BLaER1 treated with 17β-estradiol and CSF1 and Interleukin-3, amounts not matched to agents 10 nM and 100 nM (cell line): ENCODE data around the gene RGS10.

Experiments used
- H3K27ac ChIP-seq, 11 experiments: shearing (Covaris generic); formaldehyde crosslinking; 2 replicates each; pipeline ENCODE4 v1.8.1; 2022
- H3K27me3 ChIP-seq, 11 experiments: shearing (Covaris generic); formaldehyde crosslinking; 2 replicates each; pipeline ENCODE4 v1.8.1; 2022
- H3K36me3 ChIP-seq, 11 experiments: shearing (Covaris generic); formaldehyde crosslinking; 2 replicates each; pipeline ENCODE4 v1.8.1; 2022
- H3K4me1 ChIP-seq, 10 experiments: shearing (Covaris generic); formaldehyde crosslinking; 2 replicates each; pipeline ENCODE4 v1.8.1; 2022
- H3K4me2 ChIP-seq, 11 experiments: shearing (Covaris generic); formaldehyde crosslinking; 2 replicates each; pipeline ENCODE4 v1.8.1; 2022
- H3K4me3 ChIP-seq, 10 experiments: shearing (Covaris generic); formaldehyde crosslinking; 2 replicates each; pipeline ENCODE4 v1.8.1; 2022
- H3K9ac ChIP-seq, 11 experiments: shearing (Covaris generic); formaldehyde crosslinking; 2 replicates each; pipeline ENCODE4 v1.8.1; 2022
- H3K9me3 ChIP-seq, 11 experiments: shearing (Covaris generic); formaldehyde crosslinking; replicated peaks in 1 of 11; 2 replicates each; pipeline ENCODE4 v1.8.1; 2022
- H4K20me1 ChIP-seq, 11 experiments: shearing (Covaris generic); formaldehyde crosslinking; 2 replicates each; pipeline ENCODE4 v1.8.1; 2022
- Cebpa-rat ChIP-seq, 11 experiments: shearing (Covaris generic); IDR thresholded peaks; 2 replicates each; pipeline ENCODE4 v1.8.1; 2022

The RGS10 gene

DNA sequence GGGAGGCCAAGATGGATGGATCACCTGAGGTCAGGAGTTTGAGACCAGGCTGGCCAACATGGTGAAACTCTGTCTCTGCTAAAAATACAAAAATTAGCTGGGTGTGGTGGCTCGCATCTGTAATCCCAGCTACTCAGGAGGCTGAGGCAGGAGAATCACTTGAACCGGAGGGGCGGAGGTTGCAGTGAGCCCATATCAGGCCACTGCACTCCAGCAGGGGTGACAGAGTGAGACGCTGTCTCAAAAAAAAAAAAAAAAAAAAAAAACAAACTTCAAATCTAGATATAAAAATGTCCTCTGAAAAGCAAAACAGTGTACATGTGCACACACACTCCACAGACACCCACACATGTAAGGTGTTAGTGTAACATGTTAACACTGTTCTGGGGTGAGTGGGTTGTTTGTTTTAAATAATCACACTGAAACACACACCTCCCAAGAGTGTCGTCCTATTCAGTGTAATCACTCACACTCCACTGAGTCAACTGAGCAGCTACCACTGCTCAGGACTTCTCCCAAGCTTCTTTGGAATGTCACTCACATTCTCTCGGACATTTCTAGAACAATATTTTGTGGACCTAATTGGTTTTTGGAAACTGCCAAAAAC is 12.8 kb upstream of the RGS10 start:
- H3K4me2 ChIP-seq = no peak overlapping the region
- peaks cover 0 to 13% (median 0%) of the 10 kb centered on the region in 10 experiments; a peak in 5 of 20 replicates for H3K4me1 ChIP-seq
- no peaks in the 10 kb centered on the region for H3K27me3 ChIP-seq
- H4K20me1 ChIP-seq = no peaks in the 10 kb centered on the region
- H3K9me3 ChIP-seq = peaks cover 0 to 9% (median 7%) of the 10 kb centered on the region in 11 experiments; a peak in 12 of 22 replicates
- no peaks in the 10 kb centered on the region for H3K36me3 ChIP-seq
- H3K9ac ChIP-seq = no peak overlapping the region
- H3K27ac ChIP-seq = no peak overlapping the region
- TF ChIP-seq Cebpa-rat (IDR thresholded peaks at IDR 0.05) = no peak
- H3K4me3 ChIP-seq = no peak overlapping the region

DNA sequence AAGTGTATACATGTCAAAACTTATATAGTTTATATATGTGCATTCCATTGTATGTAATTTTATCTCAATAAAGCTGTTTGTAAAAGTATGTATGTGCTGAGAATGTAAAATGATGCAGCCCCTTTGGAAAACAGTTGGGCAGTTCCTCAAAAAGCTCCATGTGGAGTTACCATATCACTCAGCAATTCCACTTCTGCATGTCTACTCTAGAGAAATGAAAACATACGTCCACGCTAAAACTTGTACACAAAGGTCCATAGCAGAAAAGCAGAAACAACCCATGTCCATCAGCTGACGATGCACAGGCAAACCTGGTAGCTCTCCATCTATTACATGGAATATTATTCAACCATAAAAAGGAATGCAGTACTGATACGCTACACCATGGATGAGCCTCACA is 8.3 kb upstream of the RGS10 start:
- no peak for TF ChIP-seq Cebpa-rat (IDR thresholded peaks at IDR 0.05)
- Histone ChIP-seq H3K27me3 (no peaks in the 10 kb centered on the region), H3K36me3 (no peaks in the 10 kb centered on the region), H3K27ac (no peak overlapping the region), H3K9ac (no peak overlapping the region), H3K9me3 (no peaks in the 10 kb centered on the region), H4K20me1 (no peaks in the 10 kb centered on the region), H3K4me3 (no peak overlapping the region), H3K4me1 (peaks cover 0 to 18% (median 5%) of the 10 kb centered on the region in 10 experiments; a peak in 10 of 20 replicates), H3K4me2 (peak overlapping the region in 2 of 11 experiments; percentile 50 to 52; a peak in 4 of 22 replicates)

- H3K36me3 ChIP-seq = no peaks in the 10 kb centered on the region
- H3K4me1 ChIP-seq = peaks cover 0 to 18% (median 7%) of the 10 kb centered on the region in 10 experiments; a peak in 12 of 20 replicates
- no peak for TF ChIP-seq Cebpa-rat (IDR thresholded peaks at IDR 0.05)
- H3K4me3 ChIP-seq = no peak overlapping the region
- H3K27ac ChIP-seq = no peak overlapping the region
- no peaks in the 10 kb centered on the region for H3K27me3 ChIP-seq
- H3K4me2 ChIP-seq = no peak overlapping the region
- no peak overlapping the region for H3K9ac ChIP-seq
- no peaks in the 10 kb centered on the region for H4K20me1 ChIP-seq
- H3K9me3 ChIP-seq = no peaks in the 10 kb centered on the region
Measured at GRCh38 chr10:119549247-119549999, 6.9 kb upstream of the RGS10 start.

GRCh38 chr10:119546009-119546408 is 3.5 kb upstream of the RGS10 start:
- Histone ChIP-seq H3K9me3 (no peaks in the 10 kb centered on the region), H3K4me2 (no peak overlapping the region), H4K20me1 (peaks cover 9 to 14% (median 10%) of the 10 kb centered on the region in 11 experiments; a peak in 19 of 22 replicates), H3K27me3 (peaks cover 0 to 13% (median 11%) of the 10 kb centered on the region in 11 experiments; a peak in 14 of 22 replicates), H3K9ac (no peak overlapping the region), H3K27ac (no peak overlapping the region), H3K36me3 (no peaks in the 10 kb centered on the region), H3K4me1 (peaks cover 25 to 41% (median 30%) of the 10 kb centered on the region in 10 experiments), H3K4me3 (no peak overlapping the region)
- TF ChIP-seq Cebpa-rat (IDR thresholded peaks at IDR 0.05) = no peak

GRCh38 chr10:119545310-119545709 is 2.8 kb upstream of the RGS10 start:
- H3K4me2 ChIP-seq = no peak overlapping the region
- no peak overlapping the region for H3K4me3 ChIP-seq
- peaks cover 0 to 19% (median 16%) of the 10 kb centered on the region in 11 experiments; a peak in 14 of 22 replicates for H3K27me3 ChIP-seq
- no peak overlapping the region for H3K9ac ChIP-seq
- no peaks in the 10 kb centered on the region for H3K9me3 ChIP-seq
- TF ChIP-seq Cebpa-rat (IDR thresholded peaks at IDR 0.05) = no peak
- H3K4me1 ChIP-seq = peaks cover 25 to 48% (median 37%) of the 10 kb centered on the region in 10 experiments
- no peak overlapping the region for H3K27ac ChIP-seq
- H3K36me3 ChIP-seq = no peaks in the 10 kb centered on the region
- peaks cover 16 to 21% (median 17%) of the 10 kb centered on the region in 11 experiments; a peak in 20 of 22 replicates for H4K20me1 ChIP-seq

DNA sequence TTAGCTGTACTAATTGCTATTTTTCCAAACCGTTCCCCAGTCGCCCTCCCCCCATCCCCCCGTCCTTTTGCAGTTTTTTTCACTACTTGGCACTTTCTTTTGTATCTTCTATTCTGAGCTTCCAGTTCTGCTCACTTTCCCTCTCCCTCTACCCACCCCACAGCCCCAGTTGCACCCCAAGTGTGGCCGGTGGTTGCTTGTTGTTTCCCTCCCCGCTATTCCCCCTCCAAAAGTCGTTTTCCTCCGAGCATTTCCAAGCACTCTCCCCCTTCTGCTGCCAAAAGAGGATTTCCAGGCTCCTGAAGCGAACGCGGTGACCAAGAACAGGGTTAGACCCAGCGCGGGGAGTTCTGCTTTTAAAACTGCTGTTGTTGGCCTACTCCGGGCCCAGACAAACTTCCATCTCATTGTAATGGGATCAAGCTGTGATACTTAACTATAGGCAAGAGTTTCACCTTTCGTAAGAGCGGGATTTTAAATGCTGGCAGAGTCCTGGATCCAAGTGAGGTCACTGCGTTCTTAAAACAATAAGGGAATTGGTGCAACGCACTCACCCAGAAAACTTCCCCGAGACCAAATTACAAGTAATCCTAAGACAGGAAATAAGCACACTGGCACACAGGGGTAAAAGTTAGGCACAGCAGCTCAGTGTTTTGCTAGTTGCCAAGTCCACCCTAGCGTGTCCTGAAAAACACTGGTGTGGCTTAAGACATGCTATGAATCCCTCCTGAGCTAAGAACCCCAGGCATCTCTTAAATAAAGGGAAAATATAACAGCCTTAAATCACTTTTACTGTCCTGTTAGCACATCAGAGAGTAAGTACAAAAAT is 1.5 kb upstream of the RGS10 start:
- H3K4me3 ChIP-seq = peak overlapping the region in 7 of 10 experiments; percentile 75 to 89 (median 85); a peak in 9 of 20 replicates
- H3K9ac ChIP-seq = peak overlapping the region in 5 of 11 experiments; percentile 25 to 87 (median 83); a peak in 6 of 22 replicates
- peaks cover 38 to 61% (median 49%) of the 10 kb centered on the region in 10 experiments for H3K4me1 ChIP-seq
- peaks cover 20 to 34% (median 30%) of the 10 kb centered on the region in 11 experiments; a peak in 20 of 22 replicates for H4K20me1 ChIP-seq
- H3K27me3 ChIP-seq = peaks cover 0 to 19% (median 16%) of the 10 kb centered on the region in 11 experiments; a peak in 14 of 22 replicates
- no peaks in the 10 kb centered on the region for H3K9me3 ChIP-seq
- no peaks in the 10 kb centered on the region for H3K36me3 ChIP-seq
- no peak for TF ChIP-seq Cebpa-rat (IDR thresholded peaks at IDR 0.05)
- no peak overlapping the region; a peak in 1 of 22 replicates for H3K27ac ChIP-seq
- H3K4me2 ChIP-seq = peak overlapping the region; percentile 94 to 100 (median 99); a peak in 21 of 22 replicates

GRCh38 chr10:119542988-119543813 is 682 bp upstream of the RGS10 start:
- peak overlapping the region; percentile 94 to 100 (median 99) for H3K4me2 ChIP-seq
- H3K9ac ChIP-seq = peak overlapping the region; percentile 73 to 87 (median 83)
- H3K4me1 ChIP-seq = peaks cover 42 to 66% (median 55%) of the 10 kb centered on the region in 10 experiments
- H3K27ac ChIP-seq = peak overlapping the region; percentile 48 to 86 (median 81); a peak in 21 of 22 replicates
- TF ChIP-seq Cebpa-rat (IDR thresholded peaks at IDR 0.05) = no peak
- H3K9me3 ChIP-seq = no peaks in the 10 kb centered on the region
- H3K36me3 ChIP-seq = no peaks in the 10 kb centered on the region
- peaks cover 0 to 19% (median 16%) of the 10 kb centered on the region in 11 experiments; a peak in 14 of 22 replicates for H3K27me3 ChIP-seq
- peak overlapping the region; percentile 75 to 89 (median 82) for H3K4me3 ChIP-seq
- peaks cover 29 to 42% (median 38%) of the 10 kb centered on the region in 11 experiments; a peak in 20 of 22 replicates for H4K20me1 ChIP-seq
